ENCODE results near the gene PLCL1.

Gene PLCL1

DNA sequence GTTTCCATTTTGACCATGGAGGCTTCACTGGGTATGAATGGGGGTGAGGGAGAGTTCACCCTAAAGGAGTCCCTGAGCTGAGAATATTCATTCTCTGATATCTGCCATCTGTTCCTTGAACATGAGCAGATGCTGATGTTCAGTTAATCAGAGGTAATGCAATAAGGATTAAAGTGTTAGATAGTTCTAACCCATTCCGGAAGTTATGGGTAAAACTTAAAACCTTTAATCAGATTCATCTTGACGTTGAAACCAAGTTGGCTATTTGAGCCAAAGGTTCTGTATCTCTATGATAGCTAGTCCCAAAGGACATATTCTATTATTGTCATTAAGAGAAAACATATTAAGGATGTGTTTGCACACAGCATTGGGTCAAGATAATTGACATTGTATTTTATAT lies 268.9 kb downstream of the PLCL1 start:
- no peak for DNase-seq

- DNase-seq: peak; percentile 14
These were observed 273.1 kb downstream of the PLCL1 start for GRCh38 chr2:198077477-198077876.

GRCh38 chr2:198080879-198081765 lies 276.7 kb downstream of the PLCL1 start:
- no peak for DNase-seq

DNA sequence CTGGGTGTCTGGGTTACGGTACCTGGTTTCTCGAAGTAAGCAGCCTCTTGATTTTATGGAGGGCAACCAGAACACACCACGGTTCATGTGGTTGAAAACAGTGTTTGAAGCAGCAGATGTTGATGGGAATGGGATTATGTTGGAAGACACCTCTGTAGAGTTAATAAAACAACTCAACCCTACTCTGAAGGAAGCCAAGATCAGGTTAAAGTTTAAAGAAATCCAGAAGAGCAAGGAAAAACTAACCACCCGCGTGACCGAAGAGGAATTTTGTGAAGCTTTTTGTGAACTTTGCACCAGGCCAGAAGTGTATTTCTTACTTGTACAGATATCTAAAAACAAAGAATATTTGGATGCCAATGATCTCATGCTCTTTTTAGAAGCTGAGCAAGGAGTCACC lies 279.8 kb downstream of the PLCL1 start:
- no peak for DNase-seq

GRCh38 chr2:198096002-198096401 lies 291.6 kb downstream of the PLCL1 start:
- DNase-seq: no peak

DNA sequence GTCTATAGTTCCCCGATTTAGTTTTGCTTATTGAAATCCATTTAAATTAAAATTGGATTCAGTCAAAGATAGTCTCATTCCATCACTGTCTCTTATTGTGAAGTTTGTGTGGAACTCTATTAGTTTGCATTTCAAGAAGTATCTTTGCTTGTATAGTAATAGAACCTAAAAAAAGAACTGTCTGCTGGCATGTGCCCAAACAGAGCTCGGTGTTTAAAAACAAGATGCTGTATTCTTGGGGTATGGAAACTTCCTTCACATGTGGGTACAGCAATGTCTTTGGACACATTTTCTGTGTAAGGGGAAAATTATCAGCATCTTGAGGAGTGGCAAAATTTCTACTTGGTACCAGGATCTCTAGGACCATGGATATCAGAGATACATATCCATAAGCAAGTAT lies 292.6 kb downstream of the PLCL1 start:
- no peak for DNase-seq

- no peak for DNase-seq
These were observed 293.2 kb downstream of the PLCL1 start for GRCh38 chr2:198097630-198098029.

- DNase-seq: no peak
These were observed 294.0 kb downstream of the PLCL1 start for GRCh38 chr2:198098386-198098785.

- peak; percentile 34 for DNase-seq
These were observed 294.5 kb downstream of the PLCL1 start for GRCh38 chr2:198098918-198099317.

GRCh38 chr2:198100346-198100745 lies 296.0 kb downstream of the PLCL1 start:
- peak; percentile 15 for DNase-seq

DNA sequence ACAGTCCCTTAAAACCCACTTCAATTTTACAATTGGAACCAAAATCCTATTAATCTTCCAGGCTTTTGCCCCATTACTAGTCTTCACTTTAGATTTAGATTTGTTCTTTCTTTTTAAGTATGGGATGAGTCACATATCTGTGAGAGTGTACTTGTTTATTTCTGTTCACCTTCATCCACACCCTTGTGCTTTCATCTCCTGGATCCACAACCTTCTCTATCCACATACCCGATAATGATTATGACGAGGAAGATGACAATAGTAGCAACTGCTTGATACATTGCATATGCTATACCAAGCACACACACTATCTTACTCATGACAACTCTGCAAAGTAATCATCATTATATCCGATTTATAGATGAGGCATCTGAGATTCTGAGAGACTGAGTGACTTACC lies 297.3 kb downstream of the PLCL1 start:
- no peak for DNase-seq

GRCh38 chr2:198102120-198102519 lies 297.7 kb downstream of the PLCL1 start:
- DNase-seq: no peak

DNA sequence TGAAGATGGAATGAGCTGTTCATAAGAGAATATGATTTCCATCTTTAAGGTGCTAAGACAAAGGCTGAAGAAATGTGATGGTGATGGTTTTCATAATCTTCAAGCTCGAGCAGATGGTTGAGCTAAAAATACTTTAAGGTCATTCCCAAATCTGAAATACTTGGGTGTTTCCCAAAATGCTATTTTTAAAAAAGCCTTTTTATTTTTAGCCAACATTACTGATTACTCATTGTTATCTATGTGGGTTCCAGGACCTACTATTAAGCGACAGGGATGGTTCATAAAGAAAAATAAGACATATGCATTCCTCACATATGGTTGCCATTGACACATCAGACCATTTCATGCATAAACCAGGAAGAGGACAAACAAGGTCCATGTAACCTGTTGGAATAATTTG lies 298.5 kb downstream of the PLCL1 start:
- DNase-seq: peak; percentile 44

- no peak for DNase-seq
These were observed 302.4 kb downstream of the PLCL1 start for GRCh38 chr2:198106621-198107385.

- no peak for DNase-seq
These were observed 308.9 kb downstream of the PLCL1 start for GRCh38 chr2:198113316-198113715.

- DNase-seq: no peak
These were observed 309.7 kb downstream of the PLCL1 start for GRCh38 chr2:198114064-198114463.

GRCh38 chr2:198115201-198115600 lies 310.8 kb downstream of the PLCL1 start:
- DNase-seq: no peak

GRCh38 chr2:198116756-198117155 lies 312.4 kb downstream of the PLCL1 start:
- DNase-seq: peak; percentile 79

DNA sequence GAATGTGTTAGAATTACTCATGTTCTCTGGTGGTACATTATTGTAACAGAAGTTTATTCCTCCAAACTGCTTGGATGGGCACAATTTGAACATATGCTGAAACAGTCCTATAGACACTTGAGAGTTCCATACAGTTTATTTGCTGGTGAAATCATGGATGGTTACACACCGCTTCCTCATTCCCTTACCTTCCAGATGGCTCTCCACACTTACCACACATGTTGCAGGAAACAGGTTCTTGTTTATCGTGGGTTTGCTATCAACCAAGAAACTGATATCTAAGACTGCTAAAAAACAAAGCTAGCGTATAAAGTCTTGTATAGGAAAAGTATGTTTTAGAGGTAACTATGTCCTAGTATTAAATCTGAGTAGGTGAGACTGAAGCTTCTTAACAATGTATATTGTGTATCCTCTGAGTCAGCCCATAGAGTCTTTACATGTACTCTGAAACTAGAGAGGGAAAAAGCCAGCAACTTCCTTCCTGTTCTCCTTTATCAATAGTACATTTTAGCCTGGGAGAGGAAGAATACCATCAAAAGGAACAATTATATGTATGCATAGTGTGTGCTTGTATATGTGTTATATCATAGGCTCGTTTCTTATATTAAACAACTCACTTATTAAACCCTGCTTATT lies 313.1 kb downstream of the PLCL1 start:
- no peak for DNase-seq

- peak; percentile 67 for DNase-seq
These were observed 323.2 kb downstream of the PLCL1 start for GRCh38 chr2:198127627-198128026.

GRCh38 chr2:198129609-198130008 lies 325.2 kb downstream of the PLCL1 start:
- no peak for DNase-seq

GRCh38 chr2:198134293-198134955 lies 330.0 kb downstream of the PLCL1 start:
- peak; percentile 46 for DNase-seq

- peak; percentile 60 for DNase-seq
These were observed 331.1 kb downstream of the PLCL1 start for GRCh38 chr2:198135481-198135934.

All from fibroblast of skin of right biceps (primary cell).